ENCODE results near the gene HAS3. TPM values are rescaled to one million over a fixed set of nuclear protein-coding genes. Genes with fewer than 3 reads are reported as not detected.
"Not testable (repeated sequence)": the region's sequence is repeated elsewhere in the genome, so short reads cannot be mapped to it uniquely, and the experiment has no call there.

Gene HAS3
- total and polyA plus RNA-seq, 4 donors = 0.09 to 0.75 (median 0.26) TPM

DNA sequence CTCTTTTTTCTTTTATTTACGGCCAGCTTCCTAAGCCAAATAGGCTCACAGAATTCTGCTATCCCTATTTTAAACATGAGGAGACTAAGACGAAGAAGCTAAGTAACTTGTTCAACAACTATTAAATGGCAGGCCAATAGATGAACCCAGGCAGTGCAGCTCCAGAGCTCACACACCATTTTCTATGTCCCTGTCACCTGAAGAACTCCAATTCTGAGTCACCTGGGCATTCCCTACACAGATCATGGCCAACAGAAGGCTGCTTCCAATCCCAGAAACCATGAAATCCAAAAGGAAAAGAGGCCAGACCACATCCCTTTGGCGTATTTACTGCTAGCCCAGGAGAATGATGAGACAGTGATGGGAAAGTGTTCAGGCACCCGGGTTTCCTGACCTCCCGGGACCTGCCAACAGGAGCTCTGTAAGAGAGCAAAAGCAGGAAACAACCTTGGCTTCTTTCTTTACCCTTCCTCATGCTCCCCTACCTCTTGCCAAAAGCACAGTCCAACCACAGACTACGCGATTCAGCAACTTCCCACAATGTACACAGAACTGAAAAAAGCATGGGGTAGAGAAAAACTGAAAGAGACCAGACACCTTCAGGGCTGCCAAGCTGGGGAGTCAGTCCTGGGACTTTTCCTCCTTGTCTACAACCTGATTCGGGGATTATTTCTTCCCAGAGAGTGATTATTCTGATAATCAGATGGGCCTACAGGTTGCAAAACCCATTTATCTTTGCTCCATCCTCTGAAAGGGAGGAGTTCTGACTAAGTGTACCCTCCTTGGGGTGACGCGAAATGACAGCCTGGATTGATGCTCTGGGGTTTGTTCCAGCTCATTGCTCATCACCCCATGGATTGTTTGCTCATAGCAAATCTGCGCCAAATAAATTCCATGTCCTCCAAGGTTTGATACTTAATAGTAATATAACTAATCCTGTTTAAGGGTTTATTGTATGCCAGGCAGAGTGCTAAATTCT lies 47.8 kb upstream of the HAS3 start:
- DNase-seq (ENCODE audit: low spot score) = no peak
- no peaks in the 10 kb centered on the region for H3K9me3 ChIP-seq (ENCODE audit: control insufficient read depth in 4 of 4, low read length in 3 of 4)
- H3K36me3 ChIP-seq (ENCODE audit: control insufficient read depth in 4 of 4, insufficient read depth in 3 of 4, low read depth in 1 of 4, low read length in 3 of 4) = no peaks in the 10 kb centered on the region
- WGBS = 52% methylated on average over 11 of the region's 11 CpGs
- H3K9ac ChIP-seq (ENCODE audit: low read depth in 1 of 2, low read length in 2 of 2) = peak overlapping the region in 1 of 2 donors; percentile 12
- TF ChIP-seq CTCF (IDR thresholded peaks at IDR 0.05; ENCODE audit: low read depth, low read length, missing input control) = no peak
- TF ChIP-seq RXRA (IDR thresholded peaks at IDR 0.05) = peak in 1 of 2 donors; percentile 54
- no peak for TF ChIP-seq HNF4G (IDR thresholded peaks at IDR 0.05)
- TF ChIP-seq SP1 (IDR thresholded peaks at IDR 0.05) = no peak
- TF ChIP-seq REST (IDR thresholded peaks at IDR 0.05) = peak; percentile 21
- TF ChIP-seq EGR1 (IDR thresholded peaks at IDR 0.05; ENCODE audit: low read depth in 2 of 2) = no peak
- no peak for TF ChIP-seq YY1 (IDR thresholded peaks at IDR 0.05)
- peak in 1 of 2 donors; percentile 53 for TF ChIP-seq HNF4A (conservative IDR thresholded peaks at IDR 0.05)
- no peak for TF ChIP-seq ATF3 (IDR thresholded peaks at IDR 0.05)
- no peak for TF ChIP-seq NR2F2 (IDR thresholded peaks at IDR 0.05)
- no peak for TF ChIP-seq FOXA1 (IDR thresholded peaks at IDR 0.05)
- no peak for TF ChIP-seq JUND (IDR thresholded peaks at IDR 0.05)
- TF ChIP-seq, protein P1, sequence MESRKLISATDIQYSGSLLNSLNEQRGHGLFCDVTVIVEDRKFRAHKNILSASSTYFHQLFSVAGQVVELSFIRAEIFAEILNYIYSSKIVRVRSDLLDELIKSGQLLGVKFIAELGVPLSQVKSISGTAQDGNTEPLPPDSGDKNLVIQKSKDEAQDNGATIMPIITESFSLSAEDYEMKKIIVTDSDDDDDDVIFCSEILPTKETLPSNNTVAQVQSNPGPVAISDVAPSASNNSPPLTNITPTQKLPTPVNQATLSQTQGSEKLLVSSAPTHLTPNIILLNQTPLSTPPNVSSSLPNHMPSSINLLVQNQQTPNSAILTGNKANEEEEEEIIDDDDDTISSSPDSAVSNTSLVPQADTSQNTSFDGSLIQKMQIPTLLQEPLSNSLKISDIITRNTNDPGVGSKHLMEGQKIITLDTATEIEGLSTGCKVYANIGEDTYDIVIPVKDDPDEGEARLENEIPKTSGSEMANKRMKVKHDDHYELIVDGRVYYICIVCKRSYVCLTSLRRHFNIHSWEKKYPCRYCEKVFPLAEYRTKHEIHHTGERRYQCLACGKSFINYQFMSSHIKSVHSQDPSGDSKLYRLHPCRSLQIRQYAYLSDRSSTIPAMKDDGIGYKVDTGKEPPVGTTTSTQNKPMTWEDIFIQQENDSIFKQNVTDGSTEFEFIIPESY (IDR thresholded peaks at IDR 0.05) = no peak
- TF ChIP-seq GABPA (IDR thresholded peaks at IDR 0.05 in 1 of 2, conservative IDR thresholded peaks at IDR 0.05 in 1 of 2) = no peak
- peak in 1 of 2 donors; percentile 12 for TF ChIP-seq RAD21 (IDR thresholded peaks at IDR 0.05)
- peak; percentile 35 for TF ChIP-seq MAX (IDR thresholded peaks at IDR 0.05)
- no peak for TF ChIP-seq TAF1 (conservative IDR thresholded peaks at IDR 0.05)
- TF ChIP-seq FOXA2 (IDR thresholded peaks at IDR 0.05) = no peak
- no peaks in the 10 kb centered on the region for H3K27me3 ChIP-seq (ENCODE audit: control insufficient read depth in 4 of 4, insufficient read depth in 4 of 4, low read length in 3 of 4)
- peaks cover 4 to 13% (median 9%) of the 10 kb centered on the region in 4 donors for H3K4me1 ChIP-seq (ENCODE audit: control insufficient read depth in 4 of 4, insufficient read depth in 4 of 4, low read length in 3 of 4)
- H3K4me3 ChIP-seq (ENCODE audit: low read depth in 1 of 3, low read length in 3 of 3) = no peak overlapping the region
- peak overlapping the region; percentile 56 to 78 for H3K27ac ChIP-seq (ENCODE audit: low read depth in 1 of 2, low read length in 2 of 2)

GRCh38 chr16:69063491-69063890 lies 42.0 kb upstream of the HAS3 start:
- not testable (repeated sequence) for H3K9me3 ChIP-seq (ENCODE audit: control insufficient read depth in 4 of 4, low read length in 3 of 4); H3K4me1 ChIP-seq (ENCODE audit: control insufficient read depth in 4 of 4, insufficient read depth in 4 of 4, low read length in 3 of 4); H3K27me3 ChIP-seq (ENCODE audit: control insufficient read depth in 4 of 4, insufficient read depth in 4 of 4, low read length in 3 of 4); H3K9ac ChIP-seq (ENCODE audit: low read depth in 1 of 2, low read length in 2 of 2); H3K36me3 ChIP-seq (ENCODE audit: control insufficient read depth in 4 of 4, insufficient read depth in 3 of 4, low read depth in 1 of 4, low read length in 3 of 4); H3K27ac ChIP-seq (ENCODE audit: low read depth in 1 of 2, low read length in 2 of 2); H3K4me3 ChIP-seq (ENCODE audit: low read depth in 1 of 3, low read length in 3 of 3); DNase-seq (ENCODE audit: low spot score)
- 99% methylated on average over 8 of the region's 8 CpGs for WGBS
